ENCODE results near the gene MYOM3.

Gene MYOM3

GRCh38 chr1:24098102-24098501 is 13.8 kb downstream of the MYOM3 start:
- in situ Hi-C loops (cut with MboI; ENCODE audit: low pct_unique_long_range_greater_than_20kb, low sequenced_read_pairs, unreplicated experiment) = no loop called here
- no peak for TF ChIP-seq CTCF (IDR thresholded peaks at IDR 0.05; ENCODE audit: extremely low read depth, insufficient read depth, missing control alignments)
- DNase-seq (ENCODE audit: low spot score) = no peak

GRCh38 chr1:24097663-24098062 is 14.3 kb downstream of the MYOM3 start:
- no peak for DNase-seq (ENCODE audit: low spot score)
- TF ChIP-seq CTCF (IDR thresholded peaks at IDR 0.05; ENCODE audit: extremely low read depth, insufficient read depth, missing control alignments) = no peak
- in situ Hi-C loops (cut with MboI; ENCODE audit: low pct_unique_long_range_greater_than_20kb, low sequenced_read_pairs, unreplicated experiment) = no loop called here

- TF ChIP-seq CTCF (IDR thresholded peaks at IDR 0.05; ENCODE audit: extremely low read depth, insufficient read depth, missing control alignments) = no peak
- in situ Hi-C loops (cut with MboI; ENCODE audit: low pct_unique_long_range_greater_than_20kb, low sequenced_read_pairs, unreplicated experiment) = no loop called here
- DNase-seq (ENCODE audit: low spot score) = no peak
These were observed 15.2 kb downstream of the MYOM3 start for GRCh38 chr1:24096739-24097103.

- in situ Hi-C loops (cut with MboI; ENCODE audit: low pct_unique_long_range_greater_than_20kb, low sequenced_read_pairs, unreplicated experiment) = no loop called here
These were observed 15.8 kb downstream of the MYOM3 start for GRCh38 chr1:24096009-24096738.

GRCh38 chr1:24095140-24095859 is 16.6 kb downstream of the MYOM3 start:
- TF ChIP-seq CTCF (IDR thresholded peaks at IDR 0.05; ENCODE audit: extremely low read depth, insufficient read depth, missing control alignments) = no peak
- no peak for DNase-seq (ENCODE audit: low spot score)
- in situ Hi-C loops (cut with MboI; ENCODE audit: low pct_unique_long_range_greater_than_20kb, low sequenced_read_pairs, unreplicated experiment) = no loop called here

More at GRCh38 chr1:24096009-24096738, 15.8 kb downstream of the MYOM3 start:
- no peak for DNase-seq (ENCODE audit: low spot score)
- no peak for TF ChIP-seq CTCF (IDR thresholded peaks at IDR 0.05; ENCODE audit: extremely low read depth, insufficient read depth, missing control alignments)

- TF ChIP-seq CTCF (IDR thresholded peaks at IDR 0.05; ENCODE audit: extremely low read depth, insufficient read depth, missing control alignments) = no peak
- in situ Hi-C loops (cut with MboI; ENCODE audit: low pct_unique_long_range_greater_than_20kb, low sequenced_read_pairs, unreplicated experiment) = no loop called here
- DNase-seq (ENCODE audit: low spot score) = no peak
These were observed 17.4 kb downstream of the MYOM3 start for GRCh38 chr1:24094554-24094953.

Data from GM13977 (cell line).